CD4-positive, alpha-beta T cell treated with Interleukin-2 at 100 ng/mL for 4 hours (primary cell): ENCODE measurements around the gene EVA1C.
A peak's percentile ranks its signal among the peaks of the same experiment; 100 is the strongest.
"Not testable (repeated sequence)": the region's sequence is repeated elsewhere in the genome, so short reads cannot be mapped to it uniquely, and the experiment has no call there.

Source experiments
- DNase-seq: peaks from one replicate; pipeline ENCODE4 v3.0.0-alpha.2; 2020; ENCODE audit warnings: low spot score

Gene EVA1C

GRCh38 chr21:32531561-32531960 is 119.1 kb downstream of the EVA1C start:
- DNase-seq: not testable (repeated sequence)

- DNase-seq: no peak
These were observed 120.1 kb downstream of the EVA1C start for GRCh38 chr21:32532636-32533035.

GRCh38 chr21:32533053-32533452 is 120.5 kb downstream of the EVA1C start:
- no peak for DNase-seq

GRCh38 chr21:32533611-32534010 is 121.1 kb downstream of the EVA1C start:
- no peak for DNase-seq

- no peak for DNase-seq
These were observed 121.6 kb downstream of the EVA1C start for GRCh38 chr21:32534113-32534512.

- DNase-seq: no peak
These were observed 123.1 kb downstream of the EVA1C start for GRCh38 chr21:32535612-32536011.

GRCh38 chr21:32537569-32537881 is 125.0 kb downstream of the EVA1C start:
- DNase-seq: no peak

- peak; percentile 31 for DNase-seq
These were observed 125.8 kb downstream of the EVA1C start for GRCh38 chr21:32538147-32538792.

- no peak for DNase-seq
These were observed 126.9 kb downstream of the EVA1C start for GRCh38 chr21:32539378-32539777.

- DNase-seq: not testable (repeated sequence)
These were observed 130.6 kb downstream of the EVA1C start for GRCh38 chr21:32543056-32543455.

- DNase-seq: no peak
These were observed 131.5 kb downstream of the EVA1C start for GRCh38 chr21:32543975-32544374.

GRCh38 chr21:32544697-32545096 is 132.2 kb downstream of the EVA1C start:
- no peak for DNase-seq

- no peak for DNase-seq
These were observed 133.5 kb downstream of the EVA1C start for GRCh38 chr21:32545948-32546441.

GRCh38 chr21:32547018-32547417 is 134.5 kb downstream of the EVA1C start:
- DNase-seq: no peak

GRCh38 chr21:32548978-32549377 is 136.5 kb downstream of the EVA1C start:
- no peak for DNase-seq

GRCh38 chr21:32549440-32549839 is 136.9 kb downstream of the EVA1C start:
- DNase-seq: no peak

GRCh38 chr21:32549886-32550285 is 137.4 kb downstream of the EVA1C start:
- no peak for DNase-seq

- DNase-seq: no peak
These were observed 142.5 kb downstream of the EVA1C start for GRCh38 chr21:32554832-32555638.

- DNase-seq: no peak
These were observed 145.6 kb downstream of the EVA1C start for GRCh38 chr21:32558106-32558505.

GRCh38 chr21:32559006-32559610 is 146.6 kb downstream of the EVA1C start:
- no peak for DNase-seq

GRCh38 chr21:32560896-32561295 is 148.4 kb downstream of the EVA1C start:
- DNase-seq: no peak

- not testable (repeated sequence) for DNase-seq
These were observed 149.0 kb downstream of the EVA1C start for GRCh38 chr21:32561476-32561875.

GRCh38 chr21:32562426-32562825 is 149.9 kb downstream of the EVA1C start:
- no peak for DNase-seq
